C4-2B (cell line): Measurements from ENCODE around the gene TRIM5.
"Not testable (repeated sequence)": the region's sequence is repeated elsewhere in the genome, so short reads cannot be mapped to it uniquely, and the experiment has no call there.

Experiments used
- CTCF ChIP-seq: fragments of 450-650 bp; conservative IDR thresholded peaks from 2 replicates; pipeline ENCODE4 v1.5.1; 2017; ENCODE audit warnings: mild to moderate bottlenecking
- ZFX ChIP-seq: fragments of 450-650 bp; IDR thresholded peaks from 2 replicates; pipeline ENCODE4 v1.6.1; 2017

- TF ChIP-seq CTCF, ZFX: not testable (repeated sequence)
Measured at GRCh38 chr11:5716518-5716917, 31.6 kb upstream of the TRIM5 start.
